GM21786 (cell line): Measurements from ENCODE around the gene ALK.

Source experiments
- ATAC-seq: cut with Tn5 transposase; IDR thresholded peaks from one replicate; pipeline ENCODE4 v1.9.1; 2021; ENCODE audit not compliant: unreplicated experiment

ALK gene

DNA sequence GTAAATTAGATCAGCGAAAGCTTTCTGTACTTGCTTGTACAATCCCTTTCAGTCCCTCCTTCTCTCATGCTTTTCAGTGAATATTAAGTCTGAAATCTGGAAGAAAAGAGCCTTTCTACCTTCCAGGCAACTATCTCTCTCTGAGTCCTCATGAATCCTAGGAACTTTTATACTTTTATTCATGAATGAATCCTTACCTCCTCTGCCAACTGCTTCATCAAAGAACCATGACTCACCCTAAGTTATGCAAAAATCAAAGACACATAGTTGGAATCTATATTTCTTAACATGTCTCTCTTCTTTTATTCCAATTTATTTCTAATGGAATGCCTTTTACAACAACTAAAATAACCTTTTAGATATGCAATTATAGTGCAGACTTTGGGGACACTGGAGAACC, 412.0 kb downstream of the ALK start:
- no peak for ATAC-seq

GRCh38 chr2:29504746-29505145, 416.6 kb downstream of the ALK start:
- no peak for ATAC-seq

GRCh38 chr2:29502460-29502911, 418.9 kb downstream of the ALK start:
- ATAC-seq = no peak

- ATAC-seq = no peak
These were observed 424.0 kb downstream of the ALK start for GRCh38 chr2:29497375-29497774.

GRCh38 chr2:29496198-29496597, 425.2 kb downstream of the ALK start:
- no peak for ATAC-seq

DNA sequence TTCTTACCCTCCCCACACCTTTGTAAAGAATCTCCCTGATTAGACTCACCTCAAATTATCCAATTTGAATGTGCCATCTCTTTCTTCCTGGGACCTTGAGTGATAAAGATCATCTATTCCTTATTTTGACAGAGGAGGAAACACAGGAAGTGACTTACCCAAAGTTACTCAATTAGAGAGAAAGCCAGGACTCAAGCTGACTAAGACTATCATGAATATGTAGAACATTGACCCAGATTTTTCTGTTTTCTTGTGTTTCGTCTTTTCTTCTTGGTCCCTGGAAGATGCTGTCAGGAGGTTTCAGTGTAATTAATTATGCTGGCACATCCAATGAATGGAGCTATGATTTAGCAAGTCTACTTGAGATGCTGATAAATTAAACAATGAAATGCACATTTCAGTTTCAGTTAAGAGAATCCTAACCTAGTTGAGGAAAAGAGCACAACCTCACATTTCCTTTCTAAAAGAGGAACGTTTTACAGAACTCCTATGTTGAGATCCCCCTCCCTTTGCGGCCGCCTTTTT, 425.8 kb downstream of the ALK start:
- no peak for ATAC-seq

- no peak for ATAC-seq
These were observed 426.3 kb downstream of the ALK start for GRCh38 chr2:29495068-29495467.

DNA sequence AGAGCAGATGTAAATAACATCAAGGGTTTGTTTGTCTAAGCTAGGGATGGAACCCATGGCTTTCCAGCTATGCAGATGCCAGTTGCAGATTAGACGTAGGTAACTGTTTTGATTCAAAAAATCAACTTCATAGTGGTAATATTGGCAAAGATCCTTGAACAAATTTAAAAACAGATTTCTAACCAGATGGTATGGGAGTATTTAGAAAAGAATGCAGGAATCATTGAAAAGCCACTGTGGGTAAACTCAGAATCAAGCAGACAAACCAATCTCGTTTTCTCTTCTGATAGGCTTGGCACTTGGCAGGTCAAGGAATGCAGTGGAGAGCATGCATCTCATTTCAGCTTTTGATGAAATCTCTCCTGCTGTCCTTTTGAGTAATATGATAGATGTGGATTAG, 428.7 kb downstream of the ALK start:
- no peak for ATAC-seq

DNA sequence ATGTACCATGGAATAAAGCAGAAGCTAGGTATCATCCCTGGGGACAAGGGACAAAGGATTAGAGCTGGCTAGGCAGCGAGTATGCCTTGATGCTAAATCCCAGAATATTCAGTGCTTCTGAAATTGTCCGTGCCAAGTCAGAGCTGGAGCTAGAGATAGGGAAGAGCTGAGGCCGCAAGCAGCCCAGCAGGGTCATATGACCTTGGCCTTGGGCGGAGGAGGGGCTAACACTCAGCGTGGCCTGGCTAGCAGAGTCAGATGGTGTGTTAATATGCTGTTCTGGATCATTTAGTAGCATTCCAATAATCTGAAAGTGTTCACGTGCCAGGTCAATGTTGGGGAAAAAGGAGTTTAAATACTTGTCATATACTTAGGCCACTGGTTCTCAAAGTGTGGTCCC, 431.3 kb downstream of the ALK start:
- no peak for ATAC-seq

- no peak for ATAC-seq
These were observed 431.8 kb downstream of the ALK start for GRCh38 chr2:29489568-29489967.

DNA sequence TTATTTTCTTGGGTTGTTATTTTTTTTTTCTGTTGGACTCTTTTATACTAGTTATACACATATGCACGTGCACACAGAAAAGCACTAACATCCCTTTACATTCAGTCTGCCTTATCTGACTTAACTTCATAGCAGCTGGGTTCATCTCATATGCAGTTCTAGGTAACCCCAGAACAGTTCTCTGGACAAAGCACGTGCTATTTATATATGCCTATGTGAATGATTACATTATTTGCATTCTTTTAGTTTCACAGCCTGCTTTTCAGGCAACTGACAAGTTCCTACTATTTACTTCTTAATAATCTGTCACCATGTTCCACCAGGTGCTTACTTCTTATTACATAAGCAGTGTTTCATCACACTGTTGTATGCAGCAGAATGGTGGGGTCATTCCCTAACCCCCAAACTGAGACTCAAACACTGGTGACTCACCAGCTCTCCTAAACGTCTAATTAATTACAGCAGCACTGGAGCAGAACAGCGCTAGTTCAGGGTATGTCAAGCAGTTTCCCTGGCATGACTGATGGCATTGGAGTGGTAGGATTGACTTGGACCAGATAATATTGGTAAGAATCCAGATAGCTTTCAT, 433.3 kb downstream of the ALK start:
- ATAC-seq = no peak

DNA sequence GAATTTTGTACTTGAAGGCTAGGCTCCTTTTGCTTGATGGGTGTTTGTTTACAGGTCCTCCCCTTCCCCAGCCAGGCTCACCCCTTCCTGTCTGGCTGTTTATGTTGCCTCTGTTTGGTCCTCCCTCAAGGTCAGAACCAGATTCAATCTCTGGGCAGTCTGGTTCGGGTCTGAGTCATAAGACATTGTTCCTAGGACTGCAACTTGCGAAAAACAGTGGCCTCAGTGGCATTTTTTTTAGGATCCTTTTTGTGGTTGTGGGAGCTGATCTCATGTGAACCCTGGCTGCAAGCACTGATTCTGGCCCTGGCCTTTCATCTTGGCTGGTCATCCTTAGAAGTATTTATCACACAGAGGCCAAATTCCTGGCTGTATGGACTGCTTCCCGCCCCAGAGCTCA, 435.8 kb downstream of the ALK start:
- no peak for ATAC-seq

DNA sequence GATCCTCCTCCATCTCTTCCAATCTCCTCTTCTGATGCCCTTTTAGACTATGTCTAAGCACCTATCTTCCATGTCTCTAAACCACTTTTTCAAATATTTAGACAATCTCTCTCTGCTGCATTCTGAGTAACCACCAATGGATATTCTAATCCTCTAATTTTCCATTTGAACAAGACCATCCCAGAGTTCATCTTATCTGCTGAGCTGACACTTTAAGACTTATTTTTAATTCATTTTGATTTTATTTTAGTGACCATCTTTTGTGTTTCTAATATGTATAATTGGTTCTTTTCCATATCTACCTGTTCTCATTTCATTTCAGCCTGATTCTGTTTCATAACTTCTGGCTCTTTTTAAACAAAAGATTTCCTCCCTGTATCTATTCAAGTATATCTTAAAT, 436.3 kb downstream of the ALK start:
- no peak for ATAC-seq

DNA sequence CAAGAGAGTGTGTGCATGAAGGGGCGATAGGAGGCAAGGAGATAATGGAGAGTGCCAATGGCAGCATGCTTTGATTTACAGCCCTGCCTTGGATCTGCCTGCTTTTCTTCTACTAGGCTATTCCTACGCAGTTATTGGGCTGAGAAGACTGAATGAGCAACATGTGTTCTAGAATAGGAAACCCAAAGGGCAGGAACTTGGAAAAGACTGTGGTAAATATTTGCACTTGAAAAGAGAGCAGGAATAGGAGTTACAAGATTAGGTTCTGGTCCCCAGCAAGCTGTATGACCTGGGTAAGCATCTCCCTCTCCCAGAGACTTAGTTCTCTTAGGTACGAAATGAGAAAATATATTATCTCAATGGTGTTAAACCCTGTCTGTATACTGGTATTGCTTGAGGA, 438.5 kb downstream of the ALK start:
- ATAC-seq = no peak

GRCh38 chr2:29482348-29482747, 439.0 kb downstream of the ALK start:
- ATAC-seq = no peak

DNA sequence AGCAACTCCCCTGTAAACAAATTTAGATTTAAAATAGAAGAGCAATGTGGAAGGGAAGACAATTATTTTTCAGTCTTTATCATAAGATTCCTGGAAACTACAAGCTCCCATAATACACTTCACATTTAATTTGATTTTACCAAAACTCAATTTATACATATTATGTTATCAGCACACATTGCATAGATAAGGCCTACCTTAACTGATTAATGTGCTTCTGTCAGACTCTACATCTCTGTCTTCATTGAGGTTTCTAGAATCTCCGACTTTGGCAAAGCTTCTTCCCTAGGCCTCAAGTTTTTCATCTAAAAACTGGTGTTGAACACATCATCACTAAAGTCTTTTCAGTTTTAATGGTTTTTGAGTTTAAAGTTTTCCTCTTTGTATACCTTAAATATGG, 440.1 kb downstream of the ALK start:
- no peak for ATAC-seq

DNA sequence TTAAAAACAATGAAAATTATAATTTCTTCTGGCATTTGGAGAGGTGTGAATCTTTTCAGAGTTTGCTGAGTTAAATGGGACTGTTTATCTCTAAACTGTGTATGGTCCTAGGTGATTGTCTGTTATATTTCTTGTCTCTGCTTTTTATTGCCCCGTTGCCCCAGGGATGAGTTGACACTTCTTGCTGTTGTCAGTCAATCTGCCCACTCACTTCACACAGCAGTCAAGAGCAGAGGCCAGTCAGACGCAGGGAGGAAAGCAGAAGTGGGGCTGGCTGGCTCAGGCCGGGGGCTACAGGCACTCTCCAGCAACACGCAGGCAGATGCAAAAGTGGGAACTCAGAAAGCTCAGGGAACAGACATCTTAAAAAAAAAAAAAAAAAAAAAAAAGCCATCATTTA, 441.0 kb downstream of the ALK start:
- ATAC-seq = no peak

DNA sequence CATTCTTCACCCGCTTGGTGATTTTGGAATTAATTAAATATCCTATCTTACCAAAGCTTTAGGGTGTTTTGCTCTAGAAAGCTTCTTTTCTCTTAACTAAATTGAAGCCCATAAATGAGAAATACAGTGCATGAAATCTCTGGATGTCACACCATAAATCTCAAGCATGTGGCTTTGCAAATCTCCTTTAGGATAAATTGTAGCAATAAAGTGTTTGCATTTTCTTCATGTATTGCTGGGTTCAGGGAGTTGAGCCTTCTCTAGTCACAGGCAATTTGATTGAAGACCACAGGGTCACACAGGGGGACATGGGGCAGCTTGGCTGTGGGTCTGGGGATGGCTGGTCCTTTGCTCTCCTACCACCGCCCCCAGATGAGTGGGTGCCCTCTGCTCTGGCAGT, 442.0 kb downstream of the ALK start:
- no peak for ATAC-seq

- no peak for ATAC-seq
These were observed 442.7 kb downstream of the ALK start for GRCh38 chr2:29478641-29479040.

DNA sequence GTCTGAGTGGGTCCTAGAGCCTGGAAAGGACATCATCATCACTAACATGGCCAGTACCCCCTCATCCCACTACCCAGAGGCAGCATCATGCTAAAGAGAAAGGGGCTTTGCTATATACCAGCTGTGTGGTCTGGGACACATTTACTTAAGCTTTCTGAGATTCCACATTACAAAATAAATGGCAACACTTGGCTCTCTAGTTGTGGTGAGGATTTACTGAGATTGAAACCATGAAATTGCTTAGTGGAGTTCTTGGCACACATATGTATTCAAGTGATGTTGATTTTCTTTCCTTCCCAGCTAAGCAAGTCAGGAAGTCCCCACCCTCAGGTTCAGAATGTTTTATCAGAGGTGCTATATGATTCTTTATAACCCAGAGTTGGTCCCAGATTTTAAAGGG, 444.2 kb downstream of the ALK start:
- ATAC-seq = no peak

GRCh38 chr2:29475499-29475898, 445.9 kb downstream of the ALK start:
- no peak for ATAC-seq

DNA sequence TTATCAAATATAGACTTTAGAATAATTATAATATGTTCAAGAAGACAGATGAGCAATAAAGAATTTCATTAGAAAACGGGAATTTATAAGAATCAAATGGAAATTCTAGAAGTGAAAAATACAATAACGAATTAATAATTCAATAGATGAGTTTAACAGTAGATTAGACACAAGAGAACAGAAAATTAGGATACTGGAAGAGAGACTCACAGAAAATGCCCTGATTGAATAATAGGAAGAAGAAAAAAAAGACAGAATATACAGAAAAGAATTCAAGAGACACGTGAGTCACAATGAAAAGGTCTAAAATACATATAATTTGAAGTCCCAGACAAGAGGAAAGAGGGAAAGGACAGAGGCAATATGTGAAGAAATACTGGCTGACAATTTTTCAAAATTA, 451.4 kb downstream of the ALK start:
- no peak for ATAC-seq

GRCh38 chr2:29469516-29469915, 451.9 kb downstream of the ALK start:
- ATAC-seq = no peak
